ENCODE measurements around the gene HS6ST2. TPM values are rescaled to one million over a fixed set of nuclear protein-coding genes. Genes with fewer than 3 reads are reported as not detected.
"Not testable (repeated sequence)": the region's sequence is repeated elsewhere in the genome, so short reads cannot be mapped to it uniquely, and the experiment has no call there.

The HS6ST2 gene
- total RNA-seq, result not detected

DNA sequence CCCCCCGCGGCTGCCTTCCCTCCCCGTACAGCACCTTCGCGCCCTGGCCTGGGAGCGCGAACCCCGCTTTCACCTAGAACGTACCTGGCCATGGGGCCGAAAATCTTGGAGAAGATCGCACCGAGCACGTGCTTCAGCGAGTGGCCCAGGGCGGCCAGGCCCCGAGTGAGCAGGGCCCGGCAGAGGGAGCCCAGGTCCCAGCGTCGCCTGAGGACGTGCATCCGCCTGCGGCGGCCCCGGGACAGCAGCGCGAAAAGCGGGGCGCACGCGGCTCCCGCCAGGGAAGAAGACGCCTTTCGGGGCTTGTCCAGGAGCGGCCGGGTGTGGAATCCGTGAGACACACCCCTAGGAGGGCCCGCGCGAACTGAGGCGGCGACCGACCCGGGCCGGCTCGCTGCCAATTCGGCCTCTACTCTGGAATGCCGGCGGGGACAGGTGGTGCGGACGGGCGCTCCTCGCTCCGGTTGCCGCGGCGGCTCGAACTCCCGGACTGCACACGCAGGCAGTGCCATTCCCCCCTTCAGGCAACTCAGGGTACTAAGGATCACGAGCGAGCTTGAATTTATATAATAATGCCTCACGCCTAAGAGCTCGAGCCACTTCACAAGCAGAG, at the start of gene HS6ST2:
HS6ST2 (minus strand) TSS at position 539 of the 613 bp plus-strand sequence.
- ATAC-seq, result peak; percentile 47
- H3K4me1 Mint-ChIP-seq (ENCODE audit: low read depth), result peaks cover 6% of the 10 kb centered on the region

DNA sequence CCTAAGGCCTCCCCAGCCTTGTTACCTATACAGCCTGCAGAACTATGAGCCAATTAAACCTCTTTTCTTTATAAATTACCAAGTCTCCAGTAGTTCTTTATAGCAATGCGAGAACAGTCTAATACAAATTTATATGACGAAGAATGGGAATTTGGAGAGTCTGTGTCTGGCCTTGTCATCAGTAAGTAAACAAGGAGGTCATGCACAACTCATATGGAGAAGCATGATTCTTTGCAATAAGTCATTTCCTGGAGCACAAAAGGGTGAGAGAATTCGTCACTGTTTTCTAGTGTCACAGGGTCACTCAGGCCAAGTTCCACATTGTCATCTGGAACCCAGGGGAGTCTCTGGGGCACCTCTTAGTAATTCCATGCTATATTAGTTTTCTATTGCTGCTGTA, 49.0 kb upstream of the HS6ST2 start:
- CTCF ChIA-PET, result no interaction called here
- Mint-ChIP-seq H3K4me3 (no peak overlapping the region), H3K27me3 (ENCODE audit: low read depth) (no peaks in the 10 kb centered on the region), H3K27ac (no peak overlapping the region), H3K36me3 (ENCODE audit: low read depth) (no peaks in the 10 kb centered on the region), H3K9me3 (ENCODE audit: insufficient read depth) (no peaks in the 10 kb centered on the region), H3K4me1 (ENCODE audit: low read depth) (no peaks in the 10 kb centered on the region)
- ATAC-seq (no peak), DNase-seq (no peak)
- POLR2A ChIA-PET, result no interaction called here

More for the DNA sequence above, at the start of gene HS6ST2:
- no peak for DNase-seq
- H3K9me3 Mint-ChIP-seq (ENCODE audit: insufficient read depth), result no peaks in the 10 kb centered on the region
- H3K36me3 Mint-ChIP-seq (ENCODE audit: low read depth), result no peaks in the 10 kb centered on the region
- CTCF ChIA-PET, result no interaction called here
- POLR2A ChIA-PET, result no interaction called here
- no peak within 1 kb of the TSS for H3K4me3 Mint-ChIP-seq
- peaks cover 38% of the 10 kb centered on the region for H3K27me3 Mint-ChIP-seq (ENCODE audit: low read depth)
- no peak within 1 kb of the TSS for H3K27ac Mint-ChIP-seq

DNA sequence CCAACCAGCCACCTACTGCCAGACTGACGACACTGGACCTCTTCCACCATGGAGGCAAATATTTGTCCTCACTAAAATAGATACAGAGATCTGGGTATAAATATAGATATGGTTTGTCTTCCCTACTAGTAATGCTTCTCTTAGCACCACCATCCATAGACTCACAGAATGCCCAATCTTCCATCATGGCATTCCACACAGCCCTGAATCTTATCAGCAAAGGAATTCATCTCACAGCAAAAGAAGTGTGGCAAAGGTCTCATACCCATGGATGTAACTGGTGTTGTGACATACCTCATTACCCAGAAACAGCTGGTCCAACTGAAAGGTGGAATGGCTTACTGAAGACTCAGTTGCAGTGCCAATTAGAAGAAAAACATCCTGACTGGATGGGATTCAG, 47.2 kb upstream of the HS6ST2 start:
- ATAC-seq (no peak), DNase-seq (no peak)
- POLR2A ChIA-PET, result no interaction called here
- Mint-ChIP-seq H3K9me3 (ENCODE audit: insufficient read depth) (no peaks in the 10 kb centered on the region), H3K4me3 (no peak overlapping the region), H3K36me3 (ENCODE audit: low read depth) (no peaks in the 10 kb centered on the region), H3K27ac (no peak overlapping the region), H3K27me3 (ENCODE audit: low read depth) (no peaks in the 10 kb centered on the region), H3K4me1 (ENCODE audit: low read depth) (no peaks in the 10 kb centered on the region)
- CTCF ChIA-PET, result interaction anchor here (0.9 kb wide), 1 partner anchor 665 kb away, joined by 3 read pairs; no protein-coding TSS in a partner anchor

DNA sequence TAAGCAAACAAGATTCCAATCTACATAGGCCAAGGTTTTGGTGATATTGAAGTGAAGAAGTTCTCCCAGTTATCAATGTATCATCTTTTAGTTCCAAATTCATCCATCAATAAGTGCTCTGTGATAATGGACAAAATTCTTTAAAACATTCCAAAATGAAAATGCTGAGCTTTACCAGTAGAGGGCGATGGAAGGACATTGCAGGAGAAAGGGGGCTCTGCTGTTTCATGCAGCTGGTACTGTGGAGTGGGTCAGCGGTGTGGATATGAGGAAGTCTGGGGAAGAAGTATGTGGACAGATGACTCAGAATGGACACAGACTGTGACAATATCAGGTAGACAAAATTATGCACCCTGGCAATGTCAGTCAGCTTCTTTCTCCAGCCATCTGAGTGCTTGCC, 46.6 kb upstream of the HS6ST2 start:
- Mint-ChIP-seq H3K36me3 (ENCODE audit: low read depth) (no peaks in the 10 kb centered on the region), H3K4me3 (no peak overlapping the region), H3K4me1 (ENCODE audit: low read depth) (no peaks in the 10 kb centered on the region), H3K27me3 (ENCODE audit: low read depth) (no peaks in the 10 kb centered on the region), H3K9me3 (ENCODE audit: insufficient read depth) (no peaks in the 10 kb centered on the region), H3K27ac (no peak overlapping the region)
- POLR2A ChIA-PET, result no interaction called here
- ATAC-seq (no peak), DNase-seq (no peak)
- CTCF ChIA-PET, result interaction anchor here (0.9 to 1.0 kb wide), 2 partner anchors 203 to 665 kb away, joined by 3 read pairs; no protein-coding TSS in a partner anchor

DNA sequence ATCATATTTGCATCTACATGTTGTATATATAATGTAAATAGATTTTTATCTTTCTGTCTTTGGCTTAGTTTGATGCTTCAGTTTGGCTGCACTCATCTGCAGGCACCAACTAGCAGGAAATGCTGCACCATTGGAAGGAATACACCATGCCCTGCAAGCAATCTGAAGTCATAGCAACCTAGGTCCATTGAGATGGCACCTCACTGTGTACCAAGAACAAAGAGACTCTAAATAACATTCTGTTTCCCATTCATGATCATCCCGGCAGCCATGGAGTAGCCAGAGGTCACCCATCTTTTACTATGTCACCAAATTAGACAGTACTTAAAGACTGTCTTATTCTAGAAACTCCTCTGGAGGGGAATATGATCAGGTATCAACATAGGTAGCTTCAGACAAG, 40.8 kb upstream of the HS6ST2 start:
- no peaks in the 10 kb centered on the region for H3K36me3 Mint-ChIP-seq (ENCODE audit: low read depth)
- ChIA-PET CTCF (no interaction called here), POLR2A (no interaction called here)
- no peaks in the 10 kb centered on the region for H3K27me3 Mint-ChIP-seq (ENCODE audit: low read depth)
- H3K9me3 Mint-ChIP-seq (ENCODE audit: insufficient read depth), result no peaks in the 10 kb centered on the region
- DNase-seq (no peak), ATAC-seq (no peak)
- no peak overlapping the region for H3K27ac Mint-ChIP-seq
- H3K4me1 Mint-ChIP-seq (ENCODE audit: low read depth), result no peaks in the 10 kb centered on the region
- H3K4me3 Mint-ChIP-seq, result no peak overlapping the region

DNA sequence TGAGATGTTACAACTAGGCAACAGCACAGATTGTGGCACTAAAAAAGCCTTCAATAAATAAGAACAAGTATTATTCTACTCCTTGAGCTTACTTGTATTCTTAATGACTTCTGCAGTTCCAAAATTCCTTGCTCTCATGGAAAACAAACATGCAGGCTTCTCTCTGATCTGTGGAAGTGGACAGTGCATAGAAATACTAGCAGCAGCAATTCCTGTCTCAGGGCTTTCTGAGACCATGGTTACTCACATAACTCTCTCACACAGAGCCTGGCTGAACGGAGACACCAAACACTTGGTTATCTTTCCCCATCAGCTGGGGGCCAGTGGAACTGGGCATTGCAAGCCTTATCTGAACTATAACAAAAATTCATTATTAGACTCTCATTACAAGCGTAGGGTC, 32.4 kb upstream of the HS6ST2 start:
- ChIA-PET CTCF (no interaction called here), POLR2A (no interaction called here)
- ATAC-seq, result no peak
- no peaks in the 10 kb centered on the region for H3K9me3 Mint-ChIP-seq (ENCODE audit: insufficient read depth)
- no peak overlapping the region for H3K4me3 Mint-ChIP-seq
- H3K4me1 Mint-ChIP-seq (ENCODE audit: low read depth), result no peaks in the 10 kb centered on the region
- no peak overlapping the region for H3K27ac Mint-ChIP-seq
- H3K27me3 Mint-ChIP-seq (ENCODE audit: low read depth), result no peaks in the 10 kb centered on the region
- no peak for DNase-seq
- H3K36me3 Mint-ChIP-seq (ENCODE audit: low read depth), result no peaks in the 10 kb centered on the region

DNA sequence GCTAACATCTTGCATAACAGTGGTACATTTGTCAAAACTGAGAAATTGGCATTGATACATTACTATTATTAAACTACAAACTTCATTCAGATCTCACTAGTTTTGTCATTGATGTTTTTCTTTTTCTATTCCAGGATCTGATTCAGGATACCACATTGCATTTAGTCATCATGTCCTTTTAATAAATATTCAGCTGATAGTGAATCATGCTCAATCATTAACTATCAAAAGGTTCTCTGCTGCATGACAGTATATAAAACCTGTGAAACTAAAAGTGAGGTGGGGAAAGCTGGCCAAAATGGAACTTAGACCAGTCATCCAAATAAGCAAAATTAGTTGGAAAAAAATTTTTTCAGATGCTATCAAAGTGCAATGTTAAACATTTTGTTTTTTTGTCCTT, 28.1 kb upstream of the HS6ST2 start:
- Mint-ChIP-seq H3K27ac (no peak overlapping the region), H3K4me1 (ENCODE audit: low read depth) (no peaks in the 10 kb centered on the region), H3K4me3 (no peak overlapping the region), H3K9me3 (ENCODE audit: insufficient read depth) (no peaks in the 10 kb centered on the region), H3K36me3 (ENCODE audit: low read depth) (no peaks in the 10 kb centered on the region), H3K27me3 (ENCODE audit: low read depth) (peaks cover 2% of the 10 kb centered on the region)
- ChIA-PET POLR2A (no interaction called here), CTCF (no interaction called here)
- ATAC-seq (no peak), DNase-seq (no peak)

DNA sequence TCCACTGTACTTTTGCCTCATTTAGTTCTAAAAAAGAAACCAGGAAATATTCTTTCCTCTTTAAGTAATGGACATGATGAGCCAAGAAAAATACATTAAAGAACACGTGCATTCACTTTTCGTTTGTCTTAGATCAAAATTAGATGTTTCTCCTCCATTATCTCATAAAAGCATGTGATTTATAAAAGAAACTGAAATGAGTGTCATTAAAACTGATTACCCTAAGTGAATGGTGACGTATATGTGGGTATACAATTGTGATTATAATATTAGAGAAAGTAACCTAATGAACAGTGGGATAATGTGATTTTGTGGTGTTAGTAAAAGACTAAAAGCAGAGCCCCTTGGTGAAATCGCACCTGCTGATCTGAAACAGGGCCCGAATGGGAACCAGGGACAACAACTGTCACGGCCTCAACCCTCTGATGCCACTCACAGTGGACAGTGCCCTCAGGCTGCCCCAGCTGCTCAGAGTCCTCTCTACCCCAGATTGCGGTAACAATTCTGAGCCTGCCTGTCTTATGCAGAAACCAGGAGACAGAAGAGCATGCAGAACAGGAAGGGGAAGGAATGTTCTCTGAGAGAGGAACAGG, 25.7 kb upstream of the HS6ST2 start:
- ATAC-seq (no peak), DNase-seq (no peak)
- no peaks in the 10 kb centered on the region for H3K4me1 Mint-ChIP-seq (ENCODE audit: low read depth)
- no peaks in the 10 kb centered on the region for H3K36me3 Mint-ChIP-seq (ENCODE audit: low read depth)
- no peak overlapping the region for H3K27ac Mint-ChIP-seq
- CTCF ChIA-PET, result no interaction called here
- POLR2A ChIA-PET, result no interaction called here
- no peaks in the 10 kb centered on the region for H3K9me3 Mint-ChIP-seq (ENCODE audit: insufficient read depth)
- no peak overlapping the region for H3K4me3 Mint-ChIP-seq
- peaks cover 2% of the 10 kb centered on the region for H3K27me3 Mint-ChIP-seq (ENCODE audit: low read depth)

DNA sequence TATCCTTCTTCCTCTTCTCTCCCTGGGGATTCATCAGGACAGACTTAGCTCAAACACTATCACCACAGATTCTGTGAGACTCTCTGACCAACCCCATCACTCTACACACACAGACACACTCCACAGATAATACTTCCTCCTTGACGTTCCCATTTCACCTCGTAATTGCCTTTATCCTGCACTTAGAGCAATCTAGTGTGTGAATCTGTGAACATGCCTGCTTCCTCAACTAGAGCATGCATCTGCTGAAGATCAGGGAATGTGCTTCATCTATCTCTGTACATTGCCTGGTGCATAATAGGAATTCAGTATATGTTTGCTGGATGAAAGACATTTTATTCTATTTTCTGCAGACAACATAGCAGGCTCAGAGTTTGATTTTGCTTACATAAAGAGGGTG, 25.1 kb upstream of the HS6ST2 start:
- Mint-ChIP-seq H3K27me3 (ENCODE audit: low read depth) (peaks cover 2% of the 10 kb centered on the region), H3K4me3 (no peak overlapping the region), H3K36me3 (ENCODE audit: low read depth) (no peaks in the 10 kb centered on the region), H3K27ac (no peak overlapping the region), H3K9me3 (ENCODE audit: insufficient read depth) (no peaks in the 10 kb centered on the region), H3K4me1 (ENCODE audit: low read depth) (no peaks in the 10 kb centered on the region)
- ChIA-PET CTCF (no interaction called here), POLR2A (no interaction called here)
- no peak for DNase-seq
- ATAC-seq, result no peak

DNA sequence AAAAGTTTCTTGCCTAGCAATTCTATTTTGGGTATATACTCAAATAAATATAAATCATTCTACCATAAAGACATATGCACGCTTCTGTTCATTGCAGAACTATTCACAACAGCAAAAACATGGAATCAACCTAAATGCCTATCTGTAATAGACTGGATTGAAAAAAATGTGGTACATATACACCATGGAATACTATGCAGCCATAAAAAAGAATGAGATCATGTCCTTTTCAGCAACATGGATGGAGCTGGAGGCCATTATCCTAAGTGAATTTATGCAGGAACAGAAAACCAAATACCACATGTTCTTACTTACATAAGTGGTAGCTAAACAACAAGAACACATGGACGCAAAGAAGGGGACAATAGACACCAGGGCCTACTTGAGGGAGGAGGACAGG, 21.6 kb upstream of the HS6ST2 start:
- DNase-seq; H3K4me3 Mint-ChIP-seq; POLR2A ChIA-PET; H3K27ac Mint-ChIP-seq; ATAC-seq; H3K36me3 Mint-ChIP-seq (ENCODE audit: low read depth); H3K27me3 Mint-ChIP-seq (ENCODE audit: low read depth); CTCF ChIA-PET; H3K9me3 Mint-ChIP-seq (ENCODE audit: insufficient read depth); H3K4me1 Mint-ChIP-seq (ENCODE audit: low read depth): not testable (repeated sequence)

DNA sequence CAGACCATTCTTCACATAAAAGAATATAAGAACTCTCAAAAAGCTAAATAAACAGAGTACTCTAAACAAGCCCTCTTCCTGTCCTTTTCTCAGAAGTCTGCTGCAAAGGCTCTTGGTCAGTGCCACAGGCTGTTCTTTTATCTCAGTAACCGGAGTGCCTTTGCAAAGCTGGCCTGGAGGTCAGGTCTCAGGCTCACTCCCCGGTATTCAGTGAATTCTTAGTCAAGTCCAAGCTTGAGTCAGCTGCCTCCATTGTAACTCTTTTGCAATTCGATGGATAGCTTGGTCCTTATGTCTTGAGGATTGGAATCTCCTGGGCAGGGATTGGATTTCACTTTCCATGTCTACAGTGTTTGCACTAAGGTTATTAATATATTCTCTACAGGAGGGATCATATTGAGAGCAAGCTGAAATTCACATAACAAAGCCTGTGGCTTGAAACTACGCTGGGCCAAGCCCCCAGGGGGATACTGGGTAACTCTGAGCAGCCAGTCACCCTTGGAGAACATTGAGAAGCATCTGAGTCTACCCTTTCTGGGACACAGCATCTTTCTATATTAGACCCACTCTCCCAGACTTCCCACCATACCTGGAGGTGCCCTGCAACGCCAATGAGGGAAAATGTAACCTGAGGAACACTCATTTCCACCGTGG, 10.0 kb upstream of the HS6ST2 start:
- Mint-ChIP-seq H3K4me1 (ENCODE audit: low read depth) (no peaks in the 10 kb centered on the region), H3K36me3 (ENCODE audit: low read depth) (no peaks in the 10 kb centered on the region), H3K27ac (no peak overlapping the region), H3K9me3 (ENCODE audit: insufficient read depth) (no peaks in the 10 kb centered on the region), H3K27me3 (ENCODE audit: low read depth) (peaks cover 6% of the 10 kb centered on the region), H3K4me3 (no peak overlapping the region)
- POLR2A ChIA-PET, result no interaction called here
- no peak for ATAC-seq
- no peak for DNase-seq
- CTCF ChIA-PET, result no interaction called here

DNA sequence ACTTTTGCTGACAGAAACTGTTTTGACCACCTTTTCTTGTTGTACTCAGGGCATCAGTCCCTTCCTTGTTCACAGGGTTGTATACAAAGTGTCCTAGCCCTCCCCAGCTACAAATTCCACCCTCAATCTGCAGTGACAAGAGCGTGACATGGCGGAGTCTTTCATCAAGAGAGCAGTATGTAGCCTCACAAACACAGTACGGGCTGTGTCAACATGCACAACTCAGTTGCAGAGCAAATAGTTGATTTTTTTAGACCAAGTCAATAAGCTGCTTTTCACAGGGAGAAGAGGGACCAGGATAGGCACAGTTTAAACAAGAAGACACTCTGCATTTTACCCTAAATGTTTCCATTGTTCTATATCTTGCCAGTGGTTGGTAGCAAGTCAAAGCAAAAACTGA, 8.6 kb upstream of the HS6ST2 start:
- ChIA-PET POLR2A (no interaction called here), CTCF (no interaction called here)
- peaks cover 6% of the 10 kb centered on the region for H3K27me3 Mint-ChIP-seq (ENCODE audit: low read depth)
- H3K9me3 Mint-ChIP-seq (ENCODE audit: insufficient read depth), result no peaks in the 10 kb centered on the region
- no peaks in the 10 kb centered on the region for H3K4me1 Mint-ChIP-seq (ENCODE audit: low read depth)
- H3K27ac Mint-ChIP-seq, result no peak overlapping the region
- no peak overlapping the region for H3K4me3 Mint-ChIP-seq
- ATAC-seq (no peak), DNase-seq (no peak)
- H3K36me3 Mint-ChIP-seq (ENCODE audit: low read depth), result no peaks in the 10 kb centered on the region

DNA sequence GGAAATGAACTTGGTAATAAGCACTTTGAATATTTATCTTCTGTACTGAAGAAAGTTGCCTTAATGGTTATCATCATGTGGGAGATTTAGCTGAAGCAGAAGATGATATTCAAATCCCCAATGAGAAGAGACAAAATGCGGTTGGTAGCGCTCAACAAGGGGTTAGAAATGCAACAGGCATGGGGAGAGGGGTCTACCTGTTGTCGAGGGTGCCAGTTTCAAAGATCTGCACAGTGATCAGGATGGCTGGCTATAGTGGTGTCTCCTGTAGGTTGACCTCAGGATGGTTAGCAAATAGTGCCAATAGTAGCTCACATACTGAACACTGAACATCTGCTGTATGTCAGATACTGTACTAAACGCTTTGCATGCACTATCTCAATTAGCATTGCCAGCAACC, 7.0 kb upstream of the HS6ST2 start:
- Mint-ChIP-seq H3K27ac (no peak overlapping the region), H3K36me3 (ENCODE audit: low read depth) (no peaks in the 10 kb centered on the region), H3K4me1 (ENCODE audit: low read depth) (no peaks in the 10 kb centered on the region), H3K9me3 (ENCODE audit: insufficient read depth) (no peaks in the 10 kb centered on the region), H3K4me3 (no peak overlapping the region), H3K27me3 (ENCODE audit: low read depth) (peaks cover 6% of the 10 kb centered on the region)
- ATAC-seq, result no peak
- CTCF ChIA-PET, result no interaction called here
- no peak for DNase-seq
- POLR2A ChIA-PET, result no interaction called here

Data from activated CD8-positive, alpha-beta T cell treated with anti-CD3 and anti-CD28 coated beads, Interleukin-2, amount 10 ng/mL, durations not matched to agents 7 days and 5 days (primary cell).